Hepatocyte (in vitro differentiated cells): Measurements from ENCODE around the gene SPHKAP.

Experiments
- CTCF ChIP-seq: fragments of 200-600 bp; sonication (generic); IDR thresholded peaks from 2 replicates; pipeline ENCODE4 v1.5.1; 2016; ENCODE audit warnings: antibody characterized with exemption, mild to moderate bottlenecking; ENCODE audit not compliant: poor library complexity
- EZH2 ChIP-seq: fragments of 200-600 bp; sonication (generic); IDR thresholded peaks from 2 replicates; pipeline ENCODE4 v1.6.1; 2016; ENCODE audit warnings: antibody characterized with exemption, mild to moderate bottlenecking, borderline replicate concordance
- EZH2phosphoT487 ChIP-seq: fragments of 200-600 bp; sonication (generic); IDR thresholded peaks from one replicate; pipeline ENCODE4 v1.6.1; 2018; ENCODE audit warnings: antibody characterized with exemption, mild to moderate bottlenecking, low read depth, moderate library complexity; ENCODE audit not compliant: unreplicated experiment, severe bottlenecking

GRCh38 chr2:228105526-228106250, 75.8 kb downstream of the SPHKAP start:
- no peak for TF ChIP-seq CTCF
- no peak for TF ChIP-seq EZH2
- TF ChIP-seq EZH2phosphoT487: no peak
